Measurements from ENCODE around the gene FAM181B.

DNA sequence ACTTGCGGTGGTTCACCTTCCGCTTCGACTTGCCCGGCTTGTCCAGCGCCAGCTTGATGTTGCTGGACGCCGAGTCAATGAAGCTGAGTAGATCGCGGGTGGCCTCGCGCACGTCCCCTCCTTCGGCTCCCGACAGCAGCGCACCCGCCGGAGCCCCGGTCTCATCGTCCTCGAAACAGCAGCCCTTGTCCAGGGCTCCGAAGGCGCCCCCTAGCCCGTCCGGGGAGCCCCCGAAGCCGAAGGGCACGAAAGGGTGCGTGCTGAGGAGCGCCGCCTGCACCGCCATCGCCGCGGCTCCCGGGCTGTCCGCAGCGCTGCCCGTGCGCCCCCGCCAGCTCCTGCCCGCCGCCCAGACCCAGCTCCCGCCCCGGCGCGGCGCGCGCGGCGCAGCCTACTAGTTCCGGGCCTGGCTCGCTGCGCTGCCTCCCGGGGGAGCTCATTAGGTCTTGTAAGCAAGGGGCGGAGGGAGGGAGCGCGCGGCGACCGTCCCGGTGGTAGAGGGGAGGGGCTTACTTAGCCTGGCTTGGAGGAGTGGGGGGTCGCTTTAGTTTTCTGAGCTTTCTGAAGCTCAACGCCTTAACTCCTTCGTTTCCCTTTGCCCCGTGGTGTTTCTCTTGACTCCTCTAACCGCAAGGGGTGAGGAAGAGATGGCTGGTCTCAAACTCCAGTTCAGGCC lies at the start of gene FAM181B:
- TF ChIP-seq, protein P1, sequence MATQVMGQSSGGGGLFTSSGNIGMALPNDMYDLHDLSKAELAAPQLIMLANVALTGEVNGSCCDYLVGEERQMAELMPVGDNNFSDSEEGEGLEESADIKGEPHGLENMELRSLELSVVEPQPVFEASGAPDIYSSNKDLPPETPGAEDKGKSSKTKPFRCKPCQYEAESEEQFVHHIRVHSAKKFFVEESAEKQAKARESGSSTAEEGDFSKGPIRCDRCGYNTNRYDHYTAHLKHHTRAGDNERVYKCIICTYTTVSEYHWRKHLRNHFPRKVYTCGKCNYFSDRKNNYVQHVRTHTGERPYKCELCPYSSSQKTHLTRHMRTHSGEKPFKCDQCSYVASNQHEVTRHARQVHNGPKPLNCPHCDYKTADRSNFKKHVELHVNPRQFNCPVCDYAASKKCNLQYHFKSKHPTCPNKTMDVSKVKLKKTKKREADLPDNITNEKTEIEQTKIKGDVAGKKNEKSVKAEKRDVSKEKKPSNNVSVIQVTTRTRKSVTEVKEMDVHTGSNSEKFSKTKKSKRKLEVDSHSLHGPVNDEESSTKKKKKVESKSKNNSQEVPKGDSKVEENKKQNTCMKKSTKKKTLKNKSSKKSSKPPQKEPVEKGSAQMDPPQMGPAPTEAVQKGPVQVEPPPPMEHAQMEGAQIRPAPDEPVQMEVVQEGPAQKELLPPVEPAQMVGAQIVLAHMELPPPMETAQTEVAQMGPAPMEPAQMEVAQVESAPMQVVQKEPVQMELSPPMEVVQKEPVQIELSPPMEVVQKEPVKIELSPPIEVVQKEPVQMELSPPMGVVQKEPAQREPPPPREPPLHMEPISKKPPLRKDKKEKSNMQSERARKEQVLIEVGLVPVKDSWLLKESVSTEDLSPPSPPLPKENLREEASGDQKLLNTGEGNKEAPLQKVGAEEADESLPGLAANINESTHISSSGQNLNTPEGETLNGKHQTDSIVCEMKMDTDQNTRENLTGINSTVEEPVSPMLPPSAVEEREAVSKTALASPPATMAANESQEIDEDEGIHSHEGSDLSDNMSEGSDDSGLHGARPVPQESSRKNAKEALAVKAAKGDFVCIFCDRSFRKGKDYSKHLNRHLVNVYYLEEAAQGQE (IDR thresholded peaks at IDR 0.05; ENCODE audit: borderline replicate concordance in 1 of 2, low read depth in 1 of 2, low read length in 2 of 2) = no peak
- TF ChIP-seq RFX1 (IDR thresholded peaks at IDR 0.05) (no peak), EP300 (IDR thresholded peaks at IDR 0.05; ENCODE audit: low read depth in 2 of 2, low read length in 2 of 2) (no peak), EP300 (CRISPR knock-in tag; IDR thresholded peaks at IDR 0.05; ENCODE audit: borderline replicate concordance) (no peak), JUN (CRISPR knock-in tag; IDR thresholded peaks at IDR 0.05) (no peak), ZNF766 (CRISPR knock-in tag; IDR thresholded peaks at IDR 0.05; ENCODE audit: borderline replicate concordance) (no peak), NFKBIZ (CRISPR knock-in tag; IDR thresholded peaks at IDR 0.05) (no peak), IKZF1 (IDR thresholded peaks at IDR 0.05) (no peak)
- TF ChIP-seq, protein P2, sequence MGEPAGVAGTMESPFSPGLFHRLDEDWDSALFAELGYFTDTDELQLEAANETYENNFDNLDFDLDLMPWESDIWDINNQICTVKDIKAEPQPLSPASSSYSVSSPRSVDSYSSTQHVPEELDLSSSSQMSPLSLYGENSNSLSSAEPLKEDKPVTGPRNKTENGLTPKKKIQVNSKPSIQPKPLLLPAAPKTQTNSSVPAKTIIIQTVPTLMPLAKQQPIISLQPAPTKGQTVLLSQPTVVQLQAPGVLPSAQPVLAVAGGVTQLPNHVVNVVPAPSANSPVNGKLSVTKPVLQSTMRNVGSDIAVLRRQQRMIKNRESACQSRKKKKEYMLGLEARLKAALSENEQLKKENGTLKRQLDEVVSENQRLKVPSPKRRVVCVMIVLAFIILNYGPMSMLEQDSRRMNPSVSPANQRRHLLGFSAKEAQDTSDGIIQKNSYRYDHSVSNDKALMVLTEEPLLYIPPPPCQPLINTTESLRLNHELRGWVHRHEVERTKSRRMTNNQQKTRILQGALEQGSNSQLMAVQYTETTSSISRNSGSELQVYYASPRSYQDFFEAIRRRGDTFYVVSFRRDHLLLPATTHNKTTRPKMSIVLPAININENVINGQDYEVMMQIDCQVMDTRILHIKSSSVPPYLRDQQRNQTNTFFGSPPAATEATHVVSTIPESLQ (CRISPR knock-in tag; conservative IDR thresholded peaks at IDR 0.05) = no peak

Data from HepG2 (cell line).